Left renal pelvis (tissue), 4 donors: ENCODE measurements around the gene TMOD3. TPM values are rescaled to one million over a fixed set of nuclear protein-coding genes. Genes with fewer than 3 reads are reported as not detected.

Experiments
- DNase-seq, 4 donors: peaks; one replicate each; pipeline ENCODE4 v3.0.0-alpha.2; 2013; ENCODE audit warnings: low read depth in 4 of 4, low spot score in 3 of 4
- polyA plus RNA-seq, 4 donors: library from polyadenylated mRNA; unstranded; fragments of 120-200 nt; gene quantifications; one replicate each; pipeline ENCODE4 v1.2.1, GENCODE V29; 2013; ENCODE audit not compliant: insufficient read length in 4 of 4

The TMOD3 gene
- polyA plus RNA-seq, 4 donors = 38.2 to 60.0 (median 50.6) TPM

DNA sequence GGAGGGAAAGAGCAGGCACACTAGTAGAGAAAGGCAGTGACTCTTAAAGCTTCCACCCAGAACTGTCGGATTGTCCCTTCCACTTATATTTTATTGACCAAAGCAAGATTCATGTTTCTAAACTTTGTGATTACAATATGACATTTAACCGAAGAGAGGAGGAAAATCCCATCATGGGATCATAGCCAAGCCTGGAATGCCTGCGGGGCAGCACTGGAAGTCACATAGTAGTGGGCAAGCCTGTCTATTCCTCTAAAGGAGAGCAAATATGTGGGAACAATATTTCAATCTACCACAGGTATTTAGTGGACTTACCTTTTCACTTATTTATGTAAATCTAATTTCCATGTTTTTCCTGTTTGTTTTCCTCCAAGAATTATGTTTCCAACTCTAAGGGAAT, 3.8 kb upstream of the TMOD3 start:
- no peak for DNase-seq

GRCh38 chr15:51828621-51829375, 655 bp upstream of the TMOD3 start:
- DNase-seq = no peak

DNA sequence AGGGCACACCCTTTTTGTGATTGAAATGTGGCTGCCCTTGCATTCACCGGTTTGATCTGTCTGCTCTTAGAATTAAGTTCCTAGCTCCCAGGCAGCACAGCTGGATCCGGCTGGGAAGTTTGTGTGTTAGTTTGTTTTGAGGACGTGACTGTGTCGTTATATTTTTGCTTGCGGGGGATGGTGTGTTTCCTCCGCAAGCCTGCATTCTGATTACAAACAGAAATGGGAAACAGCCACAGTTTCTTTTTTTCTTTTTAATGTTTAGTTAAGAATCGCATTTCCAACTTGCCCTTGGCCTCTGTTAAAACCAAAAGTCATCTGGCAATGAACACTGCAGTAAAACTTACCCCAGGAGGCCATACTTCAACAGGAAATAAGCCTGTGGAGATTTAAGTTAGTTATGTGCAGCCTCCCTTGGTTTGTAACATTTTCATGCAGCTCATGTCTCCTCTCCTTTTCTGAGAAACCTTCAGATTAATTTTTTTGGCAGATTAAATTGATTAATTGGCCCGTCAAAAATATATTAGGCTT, 888 bp downstream of the TMOD3 start:
- peak; percentile 56 to 75 (median 70) for DNase-seq

GRCh38 chr15:51833772-51834171, 4.3 kb downstream of the TMOD3 start:
- DNase-seq = no peak

GRCh38 chr15:51837792-51838251, 8.4 kb downstream of the TMOD3 start:
- DNase-seq = peak in 1 of 4 donors; percentile 35

- no peak for DNase-seq
Observed at GRCh38 chr15:51838270-51838669, 8.8 kb downstream of the TMOD3 start.

GRCh38 chr15:51840692-51841091, 11.2 kb downstream of the TMOD3 start:
- DNase-seq = no peak

GRCh38 chr15:51841406-51842040, 12.1 kb downstream of the TMOD3 start:
- DNase-seq = no peak

GRCh38 chr15:51842265-51842664, 12.8 kb downstream of the TMOD3 start:
- no peak for DNase-seq

DNA sequence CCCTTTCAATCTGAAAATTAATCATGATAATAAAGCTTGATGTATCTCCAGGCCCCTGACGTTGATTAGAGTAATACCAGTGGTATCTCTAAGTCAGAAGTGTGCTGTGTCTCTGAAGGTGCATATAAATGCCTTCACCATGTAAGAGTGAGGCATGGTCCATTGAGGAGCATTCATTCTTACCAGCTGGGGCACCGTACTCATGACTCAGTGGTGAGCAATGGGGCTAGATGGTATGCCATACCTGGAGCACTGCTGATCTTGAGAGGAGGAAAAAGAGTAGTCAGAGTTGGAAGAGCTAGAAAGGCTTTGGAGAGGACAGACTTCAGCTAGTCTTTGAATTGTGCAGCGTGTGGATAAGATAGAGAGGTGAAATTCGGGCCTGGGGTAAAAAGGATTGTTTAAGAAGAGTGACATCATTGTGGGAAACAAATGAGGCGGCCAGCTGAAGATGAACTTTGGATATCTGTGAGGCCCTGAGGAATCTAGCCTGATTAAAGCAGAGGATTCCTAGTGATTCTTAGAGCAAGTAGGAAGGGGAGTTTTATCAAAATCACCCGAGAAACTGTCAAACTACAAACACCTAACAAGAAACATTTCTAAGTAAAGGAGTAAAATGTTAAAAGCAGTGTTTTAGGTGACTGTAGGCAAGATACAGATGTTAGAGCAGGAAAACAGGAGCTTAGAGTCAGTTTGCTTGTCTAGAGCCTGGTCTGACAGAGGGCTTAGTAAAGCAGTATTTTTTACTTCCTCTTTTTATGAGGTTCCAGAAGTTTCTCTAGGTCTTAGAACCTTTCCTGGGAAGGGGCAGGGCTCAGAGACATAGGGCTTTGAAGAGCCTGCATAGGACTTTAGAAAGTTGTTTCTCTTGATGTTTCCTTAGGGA, 13.6 kb downstream of the TMOD3 start:
- DNase-seq = no peak

- no peak for DNase-seq
Observed at GRCh38 chr15:51844747-51845426, 15.4 kb downstream of the TMOD3 start.

DNA sequence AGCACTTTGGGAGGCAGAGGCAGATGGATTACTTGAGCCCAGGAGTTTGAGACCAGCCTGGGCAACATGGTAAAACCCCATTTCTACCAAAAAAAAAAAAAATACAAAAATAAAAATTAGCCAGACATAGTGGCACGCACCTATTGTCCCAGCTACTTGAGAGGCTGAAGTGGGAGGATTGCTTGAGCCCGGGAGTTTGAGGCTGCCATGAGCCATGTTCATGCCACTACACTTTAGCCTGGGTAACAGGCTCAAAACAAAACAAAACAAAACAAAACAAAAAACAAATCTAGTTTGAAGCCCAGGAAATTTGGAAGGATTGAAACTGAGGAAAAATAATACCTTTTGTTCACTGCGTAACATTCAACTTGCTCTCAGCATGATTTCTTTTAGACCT, 16.6 kb downstream of the TMOD3 start:
- DNase-seq = no peak

DNA sequence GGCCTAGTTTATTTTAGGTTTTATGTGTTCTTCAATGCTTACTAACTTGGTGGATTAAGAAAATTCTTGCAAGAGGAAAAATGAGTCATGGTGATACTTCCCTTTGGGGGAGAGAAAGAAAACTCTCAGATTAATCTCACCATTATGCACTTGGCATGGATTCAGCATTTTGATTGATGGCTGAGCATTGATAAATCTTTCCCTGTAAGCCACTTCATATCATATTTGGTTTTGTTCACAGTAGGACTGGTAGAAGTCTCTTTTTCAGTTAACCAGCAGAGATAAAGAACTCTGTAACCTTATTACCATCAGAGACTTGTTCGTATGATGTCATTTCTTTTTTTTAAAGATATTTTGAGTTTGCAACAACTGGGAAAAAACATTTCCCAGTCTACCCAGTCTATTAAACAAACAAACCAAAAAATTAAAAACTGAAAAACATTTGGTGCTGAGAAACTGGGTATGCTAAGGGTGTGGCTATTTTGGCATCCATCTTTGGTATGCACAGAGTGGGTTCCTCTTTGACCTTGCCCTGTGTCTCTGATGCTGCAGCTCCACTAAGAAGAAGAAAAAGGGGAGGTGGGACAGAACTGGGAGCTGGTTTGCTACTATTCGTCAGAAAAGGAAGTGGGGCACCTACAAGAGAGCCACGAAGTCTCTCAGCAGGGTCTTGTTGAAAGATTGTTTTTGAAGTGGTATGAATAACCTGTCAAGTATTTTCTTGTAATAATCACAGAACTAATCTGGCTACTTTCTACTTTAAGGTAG, 17.2 kb downstream of the TMOD3 start:
- no peak for DNase-seq

DNA sequence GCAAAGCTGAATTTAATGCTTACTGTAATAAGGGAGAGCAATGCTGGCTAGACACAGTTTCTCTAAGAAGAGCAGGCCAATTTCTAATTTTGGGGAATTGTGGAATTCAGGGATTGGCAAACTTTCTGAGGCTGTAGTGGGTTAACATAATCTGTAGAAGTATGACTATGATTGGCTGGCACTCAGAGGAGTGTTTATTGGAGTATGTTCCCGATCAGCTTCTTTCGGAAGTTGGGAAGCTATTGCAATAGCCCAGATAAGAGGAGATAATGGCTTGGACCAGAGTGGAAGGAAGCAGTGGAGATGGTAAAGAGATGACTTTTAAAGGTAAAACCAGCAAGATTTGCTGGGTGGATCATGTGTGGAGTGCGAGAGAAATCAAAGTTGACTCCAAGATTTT, 19.4 kb downstream of the TMOD3 start:
- no peak for DNase-seq

GRCh38 chr15:51849860-51850259, 20.4 kb downstream of the TMOD3 start:
- DNase-seq = no peak

DNA sequence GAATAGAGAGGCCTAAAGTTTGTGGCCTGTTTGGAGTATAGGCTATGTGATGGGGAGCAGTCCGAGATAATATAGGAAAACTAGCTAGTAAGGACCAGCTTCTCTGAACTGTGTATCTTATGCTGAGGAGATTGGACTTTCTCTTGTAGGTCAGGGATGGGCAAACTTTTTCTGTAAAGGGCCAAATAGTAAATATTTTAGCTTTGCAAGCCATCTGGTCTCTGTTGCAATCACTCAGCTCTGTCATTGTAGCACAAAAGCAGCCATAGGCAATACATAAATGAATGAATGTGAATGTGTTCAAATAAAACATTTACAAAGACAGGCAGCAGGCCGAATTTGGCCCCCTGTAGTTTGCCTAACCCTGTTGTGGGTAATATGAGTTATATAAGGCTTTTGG, 24.5 kb downstream of the TMOD3 start:
- DNase-seq = no peak

GRCh38 chr15:51855612-51856011, 26.2 kb downstream of the TMOD3 start:
- no peak for DNase-seq

- no peak for DNase-seq
Observed at GRCh38 chr15:51856714-51857380, 27.4 kb downstream of the TMOD3 start.
